K562 (cell line): Measurements from ENCODE around the gene SORBS2. TPM values are rescaled to one million over a fixed set of nuclear protein-coding genes. Genes with fewer than 3 reads are reported as not detected.

Source experiments
- EGR1 ChIP-seq: fragments of 450-650 bp; conservative IDR thresholded peaks from 2 replicates; pipeline ENCODE4 v1.6.1; 2017; ENCODE audit warnings: mild to moderate bottlenecking
- FOXO4 ChIP-seq: fragments of 450-650 bp; formaldehyde crosslinking; IDR thresholded peaks from 2 replicates; pipeline ENCODE4 v1.4.0; 2020; ENCODE audit warnings: mild to moderate bottlenecking, moderate library complexity
- GTF2E2 ChIP-seq: fragments of 200-800 bp; sonication (Bioruptor generic); IDR thresholded peaks from 2 replicates; pipeline ENCODE4 v1.6.1; 2016; ENCODE audit warnings: missing genetic modification characterization, missing compliant biosample characterization
- SAFB ChIP-seq: fragments of 200-400 bp; formaldehyde crosslinking; IDR thresholded peaks from 2 replicates; pipeline ENCODE4 v1.6.1; 2017; ENCODE audit warnings: low read depth, low read length, borderline replicate concordance
- SREBF2 ChIP-seq: sonication (generic); formaldehyde crosslinking; IDR thresholded peaks from 2 replicates; pipeline ENCODE4 v1.4.0; 2020; ENCODE audit warnings: mild to moderate bottlenecking, missing genetic modification reagents
- ZNF384 ChIP-seq: IDR thresholded peaks from 2 replicates; pipeline ENCODE4 v1.6.1; 2012; ENCODE audit warnings: low read depth, low read length, improper control_type of control experiment
- ZSCAN29 ChIP-seq: fragments of 450-650 bp; IDR thresholded peaks from 2 replicates; pipeline ENCODE4 v1.6.1; 2017
- polyA plus RNA-seq, 8 experiments: library from polyadenylated mRNA; depleted of rRNA in 4 of 8; stranded (reverse) in 5 of 8; unstranded in 3 of 8; fragments of >200 nt; fragmentation: Nextera tagmentation in 2 of 8; fragmentation: Illumina TruSeq in 1 of 8; extraction: Ambion mirVana in 2 of 8; extraction: Trizol in 1 of 8; gene quantifications; 2 replicates each; pipeline versions ENCODE4 v1.2.1 to v1.2.3, GENCODE V29; 2011 to 2014; ENCODE audit warnings: inconsistent platforms in 1 of 8, missing spikeins in 1 of 8
- total RNA-seq, 7 experiments: library from RNA; depleted of rRNA in 6 of 7; stranded (reverse); fragments of >200 nt in 6 of 7; fragmentation: Illumina TruSeq in 2 of 7; extraction: Trizol in 2 of 7; gene quantifications; 2 replicates each; pipeline versions ENCODE4 v1.2.1 to v1.2.3, GENCODE V29; 2011 to 2021; ENCODE audit warnings: low replicate concordance in 1 of 7
- TF ChIP-seq, protein P1 (sequence below): fragments of 150-350 bp; conservative IDR thresholded peaks from 2 replicates; pipeline ENCODE4 v1.6.1; 2014; ENCODE audit warnings: low read length
- TF ChIP-seq, protein P2 (sequence below): IDR thresholded peaks from 2 replicates; pipeline ENCODE4 v1.6.1; 2011; ENCODE audit not compliant: insufficient read length; ENCODE audit errors: extremely low read depth
- TF ChIP-seq, protein P3 (sequence below): fragments of 450-650 bp; IDR thresholded peaks from 2 replicates; pipeline ENCODE4 v1.6.1; 2016; ENCODE audit warnings: mild to moderate bottlenecking, moderate library complexity

SORBS2 gene
- total and polyA plus RNA-seq, 9 of the 15 experiments (the other 6 are each of a cell fraction or from before 2014, with no cell fraction given) = 0.29 TPM; not detected in 8

- no peak for TF ChIP-seq GTF2E2 (tag)
- TF ChIP-seq ZSCAN29 = no peak
- TF ChIP-seq, protein P1, sequence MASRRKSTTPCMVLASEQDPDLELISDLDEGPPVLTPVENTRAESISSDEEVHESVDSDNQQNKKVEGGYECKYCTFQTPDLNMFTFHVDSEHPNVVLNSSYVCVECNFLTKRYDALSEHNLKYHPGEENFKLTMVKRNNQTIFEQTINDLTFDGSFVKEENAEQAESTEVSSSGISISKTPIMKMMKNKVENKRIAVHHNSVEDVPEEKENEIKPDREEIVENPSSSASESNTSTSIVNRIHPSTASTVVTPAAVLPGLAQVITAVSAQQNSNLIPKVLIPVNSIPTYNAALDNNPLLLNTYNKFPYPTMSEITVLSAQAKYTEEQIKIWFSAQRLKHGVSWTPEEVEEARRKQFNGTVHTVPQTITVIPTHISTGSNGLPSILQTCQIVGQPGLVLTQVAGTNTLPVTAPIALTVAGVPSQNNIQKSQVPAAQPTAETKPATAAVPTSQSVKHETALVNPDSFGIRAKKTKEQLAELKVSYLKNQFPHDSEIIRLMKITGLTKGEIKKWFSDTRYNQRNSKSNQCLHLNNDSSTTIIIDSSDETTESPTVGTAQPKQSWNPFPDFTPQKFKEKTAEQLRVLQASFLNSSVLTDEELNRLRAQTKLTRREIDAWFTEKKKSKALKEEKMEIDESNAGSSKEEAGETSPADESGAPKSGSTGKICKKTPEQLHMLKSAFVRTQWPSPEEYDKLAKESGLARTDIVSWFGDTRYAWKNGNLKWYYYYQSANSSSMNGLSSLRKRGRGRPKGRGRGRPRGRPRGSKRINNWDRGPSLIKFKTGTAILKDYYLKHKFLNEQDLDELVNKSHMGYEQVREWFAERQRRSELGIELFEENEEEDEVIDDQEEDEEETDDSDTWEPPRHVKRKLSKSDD = no peak
- TF ChIP-seq, protein P2, sequence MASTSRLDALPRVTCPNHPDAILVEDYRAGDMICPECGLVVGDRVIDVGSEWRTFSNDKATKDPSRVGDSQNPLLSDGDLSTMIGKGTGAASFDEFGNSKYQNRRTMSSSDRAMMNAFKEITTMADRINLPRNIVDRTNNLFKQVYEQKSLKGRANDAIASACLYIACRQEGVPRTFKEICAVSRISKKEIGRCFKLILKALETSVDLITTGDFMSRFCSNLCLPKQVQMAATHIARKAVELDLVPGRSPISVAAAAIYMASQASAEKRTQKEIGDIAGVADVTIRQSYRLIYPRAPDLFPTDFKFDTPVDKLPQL = no peak
- TF ChIP-seq, protein P3, sequence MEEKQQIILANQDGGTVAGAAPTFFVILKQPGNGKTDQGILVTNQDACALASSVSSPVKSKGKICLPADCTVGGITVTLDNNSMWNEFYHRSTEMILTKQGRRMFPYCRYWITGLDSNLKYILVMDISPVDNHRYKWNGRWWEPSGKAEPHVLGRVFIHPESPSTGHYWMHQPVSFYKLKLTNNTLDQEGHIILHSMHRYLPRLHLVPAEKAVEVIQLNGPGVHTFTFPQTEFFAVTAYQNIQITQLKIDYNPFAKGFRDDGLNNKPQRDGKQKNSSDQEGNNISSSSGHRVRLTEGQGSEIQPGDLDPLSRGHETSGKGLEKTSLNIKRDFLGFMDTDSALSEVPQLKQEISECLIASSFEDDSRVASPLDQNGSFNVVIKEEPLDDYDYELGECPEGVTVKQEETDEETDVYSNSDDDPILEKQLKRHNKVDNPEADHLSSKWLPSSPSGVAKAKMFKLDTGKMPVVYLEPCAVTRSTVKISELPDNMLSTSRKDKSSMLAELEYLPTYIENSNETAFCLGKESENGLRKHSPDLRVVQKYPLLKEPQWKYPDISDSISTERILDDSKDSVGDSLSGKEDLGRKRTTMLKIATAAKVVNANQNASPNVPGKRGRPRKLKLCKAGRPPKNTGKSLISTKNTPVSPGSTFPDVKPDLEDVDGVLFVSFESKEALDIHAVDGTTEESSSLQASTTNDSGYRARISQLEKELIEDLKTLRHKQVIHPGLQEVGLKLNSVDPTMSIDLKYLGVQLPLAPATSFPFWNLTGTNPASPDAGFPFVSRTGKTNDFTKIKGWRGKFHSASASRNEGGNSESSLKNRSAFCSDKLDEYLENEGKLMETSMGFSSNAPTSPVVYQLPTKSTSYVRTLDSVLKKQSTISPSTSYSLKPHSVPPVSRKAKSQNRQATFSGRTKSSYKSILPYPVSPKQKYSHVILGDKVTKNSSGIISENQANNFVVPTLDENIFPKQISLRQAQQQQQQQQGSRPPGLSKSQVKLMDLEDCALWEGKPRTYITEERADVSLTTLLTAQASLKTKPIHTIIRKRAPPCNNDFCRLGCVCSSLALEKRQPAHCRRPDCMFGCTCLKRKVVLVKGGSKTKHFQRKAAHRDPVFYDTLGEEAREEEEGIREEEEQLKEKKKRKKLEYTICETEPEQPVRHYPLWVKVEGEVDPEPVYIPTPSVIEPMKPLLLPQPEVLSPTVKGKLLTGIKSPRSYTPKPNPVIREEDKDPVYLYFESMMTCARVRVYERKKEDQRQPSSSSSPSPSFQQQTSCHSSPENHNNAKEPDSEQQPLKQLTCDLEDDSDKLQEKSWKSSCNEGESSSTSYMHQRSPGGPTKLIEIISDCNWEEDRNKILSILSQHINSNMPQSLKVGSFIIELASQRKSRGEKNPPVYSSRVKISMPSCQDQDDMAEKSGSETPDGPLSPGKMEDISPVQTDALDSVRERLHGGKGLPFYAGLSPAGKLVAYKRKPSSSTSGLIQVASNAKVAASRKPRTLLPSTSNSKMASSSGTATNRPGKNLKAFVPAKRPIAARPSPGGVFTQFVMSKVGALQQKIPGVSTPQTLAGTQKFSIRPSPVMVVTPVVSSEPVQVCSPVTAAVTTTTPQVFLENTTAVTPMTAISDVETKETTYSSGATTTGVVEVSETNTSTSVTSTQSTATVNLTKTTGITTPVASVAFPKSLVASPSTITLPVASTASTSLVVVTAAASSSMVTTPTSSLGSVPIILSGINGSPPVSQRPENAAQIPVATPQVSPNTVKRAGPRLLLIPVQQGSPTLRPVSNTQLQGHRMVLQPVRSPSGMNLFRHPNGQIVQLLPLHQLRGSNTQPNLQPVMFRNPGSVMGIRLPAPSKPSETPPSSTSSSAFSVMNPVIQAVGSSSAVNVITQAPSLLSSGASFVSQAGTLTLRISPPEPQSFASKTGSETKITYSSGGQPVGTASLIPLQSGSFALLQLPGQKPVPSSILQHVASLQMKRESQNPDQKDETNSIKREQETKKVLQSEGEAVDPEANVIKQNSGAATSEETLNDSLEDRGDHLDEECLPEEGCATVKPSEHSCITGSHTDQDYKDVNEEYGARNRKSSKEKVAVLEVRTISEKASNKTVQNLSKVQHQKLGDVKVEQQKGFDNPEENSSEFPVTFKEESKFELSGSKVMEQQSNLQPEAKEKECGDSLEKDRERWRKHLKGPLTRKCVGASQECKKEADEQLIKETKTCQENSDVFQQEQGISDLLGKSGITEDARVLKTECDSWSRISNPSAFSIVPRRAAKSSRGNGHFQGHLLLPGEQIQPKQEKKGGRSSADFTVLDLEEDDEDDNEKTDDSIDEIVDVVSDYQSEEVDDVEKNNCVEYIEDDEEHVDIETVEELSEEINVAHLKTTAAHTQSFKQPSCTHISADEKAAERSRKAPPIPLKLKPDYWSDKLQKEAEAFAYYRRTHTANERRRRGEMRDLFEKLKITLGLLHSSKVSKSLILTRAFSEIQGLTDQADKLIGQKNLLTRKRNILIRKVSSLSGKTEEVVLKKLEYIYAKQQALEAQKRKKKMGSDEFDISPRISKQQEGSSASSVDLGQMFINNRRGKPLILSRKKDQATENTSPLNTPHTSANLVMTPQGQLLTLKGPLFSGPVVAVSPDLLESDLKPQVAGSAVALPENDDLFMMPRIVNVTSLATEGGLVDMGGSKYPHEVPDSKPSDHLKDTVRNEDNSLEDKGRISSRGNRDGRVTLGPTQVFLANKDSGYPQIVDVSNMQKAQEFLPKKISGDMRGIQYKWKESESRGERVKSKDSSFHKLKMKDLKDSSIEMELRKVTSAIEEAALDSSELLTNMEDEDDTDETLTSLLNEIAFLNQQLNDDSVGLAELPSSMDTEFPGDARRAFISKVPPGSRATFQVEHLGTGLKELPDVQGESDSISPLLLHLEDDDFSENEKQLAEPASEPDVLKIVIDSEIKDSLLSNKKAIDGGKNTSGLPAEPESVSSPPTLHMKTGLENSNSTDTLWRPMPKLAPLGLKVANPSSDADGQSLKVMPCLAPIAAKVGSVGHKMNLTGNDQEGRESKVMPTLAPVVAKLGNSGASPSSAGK = no peak
- no peak for TF ChIP-seq EGR1
- no peak for TF ChIP-seq SREBF2 (CRISPR knock-in tag)
- TF ChIP-seq SAFB = no peak
- no peak for TF ChIP-seq ZNF384
- TF ChIP-seq FOXO4 = no peak
Observed at GRCh38 chr4:185849664-185850550, 37.9 kb upstream of the SORBS2 start (continued).
